ENCODE measurements around the gene NOXO1. TPM values are rescaled to one million over a fixed set of nuclear protein-coding genes. Genes with fewer than 3 reads are reported as not detected.

The NOXO1 gene
- total RNA-seq, 3 donors from 2014 or later (not counting 1 experiment from before 2014, with no cell fraction given) = not detected

DNA sequence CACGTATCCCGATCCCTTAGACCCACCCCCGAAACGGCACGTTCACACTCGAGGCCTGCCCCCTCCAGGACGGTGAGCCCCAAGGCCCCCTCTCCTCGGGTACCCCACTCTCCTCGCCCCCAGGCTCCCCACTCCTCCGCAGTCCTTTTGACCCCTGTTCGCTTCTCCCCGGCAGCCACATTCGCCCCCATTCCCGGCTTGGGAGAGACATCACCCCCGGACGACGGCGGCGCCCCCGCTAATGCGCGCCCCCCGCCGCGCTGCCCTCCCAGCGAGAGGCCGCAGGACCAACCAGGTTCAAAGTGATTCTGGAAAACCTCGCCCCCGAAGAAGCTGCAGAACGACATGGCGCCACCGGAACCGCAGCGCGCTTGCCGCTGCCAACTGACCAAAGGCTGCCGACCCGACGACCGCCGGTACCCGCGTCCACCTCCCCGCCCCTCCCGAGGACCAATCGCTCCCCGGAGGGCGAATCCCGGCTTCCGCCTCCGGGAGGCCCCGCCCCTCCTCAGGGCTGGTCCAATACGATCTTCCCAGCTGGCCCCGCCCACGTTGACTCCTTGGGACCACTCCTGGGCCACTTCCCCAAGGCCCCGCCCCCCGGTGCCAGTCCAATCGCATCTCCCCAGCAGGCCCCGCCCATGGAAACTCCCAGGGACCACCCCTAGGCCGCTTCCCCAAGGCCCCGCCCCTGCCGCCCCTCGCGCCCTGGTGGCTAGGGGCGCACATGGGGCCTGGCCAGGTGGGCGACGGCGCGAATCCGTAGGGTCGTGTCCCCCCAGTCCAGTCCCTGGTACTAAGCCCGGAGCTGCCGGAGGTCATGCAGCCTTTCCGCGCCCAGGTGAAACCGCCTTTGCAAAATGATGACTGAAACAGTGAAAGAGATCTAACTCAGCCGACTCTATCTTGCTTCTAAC is 38.2 kb downstream of the NOXO1 start, which contains the start of gene MSRB1:
MSRB1 (minus strand) TSS at position 390 of the 917 bp plus-strand sequence; CDS start at position 347, 43 bp downstream.
- TF ChIP-seq CTCF (IDR thresholded peaks at IDR 0.05) = no peak
- no peaks in the 10 kb centered on the region for H3K27me3 Mint-ChIP-seq (ENCODE audit: low read depth in 2 of 2)
- Histone ChIP-seq H3K36me3 (ENCODE audit: control insufficient read depth, insufficient read depth, low read length) (peaks cover 14% of the 10 kb centered on the region), H3K4me3 (ENCODE audit: low read length) (peak within 1 kb of the TSS; percentile 74), H3K27ac (ENCODE audit: low read length) (peak within 1 kb of the TSS; percentile 55), H3K27me3 (ENCODE audit: control insufficient read depth, insufficient read depth, low read length) (no peaks in the 10 kb centered on the region), H3K9me3 (ENCODE audit: control insufficient read depth, insufficient read depth, low read length) (no peaks in the 10 kb centered on the region), H3K4me1 (ENCODE audit: control insufficient read depth, insufficient read depth, low read length) (peaks cover 27% of the 10 kb centered on the region)
- ATAC-seq (peak; percentile 98 to 99 (median 98)), DNase-seq (peak; percentile 98 to 100)
- intact Hi-C loops (cut with micrococcal nuclease) = no loop called here
- H3K4me1 Mint-ChIP-seq = peaks cover 6 to 24% of the 10 kb centered on the region in 2 donors
- H3K27ac Mint-ChIP-seq = peak within 1 kb of the TSS; percentile 74 to 91
- H3K36me3 Mint-ChIP-seq = no peaks in the 10 kb centered on the region
- no peaks in the 10 kb centered on the region for H3K9me3 Mint-ChIP-seq
- peak within 1 kb of the TSS; percentile 90 for H3K4me3 Mint-ChIP-seq
- WGBS (ENCODE audit: insufficient coverage) = 1% methylated on average over 74 of the region's 77 CpGs

DNA sequence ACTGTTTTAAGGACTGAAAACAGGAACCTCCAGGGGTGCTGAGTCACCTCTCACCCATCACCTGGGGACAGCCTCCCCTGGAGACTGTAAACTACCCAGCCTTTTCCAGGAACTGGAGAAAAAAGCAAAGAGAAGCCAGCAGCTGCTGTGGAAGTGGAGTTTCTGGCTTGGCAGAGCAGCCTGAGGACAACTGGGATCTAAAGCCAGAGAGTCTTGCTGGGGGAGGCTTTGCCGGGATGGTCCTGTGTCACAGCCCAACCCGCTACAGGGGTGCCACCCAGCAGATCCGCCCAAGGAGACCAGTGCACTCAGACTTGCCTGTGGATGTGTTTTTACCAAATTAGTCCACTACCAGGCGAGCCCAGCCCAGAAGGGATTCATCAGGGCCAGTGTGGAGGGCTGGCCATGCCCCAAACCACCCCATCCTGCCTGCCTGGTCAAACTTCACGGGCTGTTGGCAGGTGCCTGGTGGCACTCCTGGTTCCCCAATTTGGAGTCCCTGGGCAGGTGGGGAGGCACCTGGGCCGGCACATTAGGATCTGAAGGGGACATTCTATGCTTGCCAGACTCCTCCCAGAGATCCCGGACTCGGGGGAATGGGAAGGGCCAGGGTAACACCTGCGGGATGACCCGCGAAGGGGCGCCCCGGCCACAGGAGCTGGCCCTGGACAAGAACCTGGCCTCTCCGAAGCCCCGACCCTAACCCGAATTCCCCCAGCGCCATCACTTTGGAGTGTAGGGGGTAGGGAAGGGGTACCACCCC is 39.0 kb downstream of the NOXO1 start:
- Histone ChIP-seq H3K9me3 (ENCODE audit: control insufficient read depth, insufficient read depth, low read length) (no peaks in the 10 kb centered on the region), H3K36me3 (ENCODE audit: control insufficient read depth, insufficient read depth, low read length) (peaks cover 15% of the 10 kb centered on the region), H3K27ac (ENCODE audit: low read length) (no peak overlapping the region), H3K4me1 (ENCODE audit: control insufficient read depth, insufficient read depth, low read length) (peaks cover 32% of the 10 kb centered on the region), H3K4me3 (ENCODE audit: low read length) (peak overlapping the region; percentile 74), H3K27me3 (ENCODE audit: control insufficient read depth, insufficient read depth, low read length) (no peaks in the 10 kb centered on the region)
- Mint-ChIP-seq H3K27me3 (ENCODE audit: low read depth in 2 of 2) (no peaks in the 10 kb centered on the region), H3K4me3 (peak overlapping the region; percentile 90), H3K36me3 (no peaks in the 10 kb centered on the region), H3K4me1 (peaks cover 6 to 24% of the 10 kb centered on the region in 2 donors), H3K27ac (peak overlapping the region; percentile 74 to 91), H3K9me3 (no peaks in the 10 kb centered on the region)
- intact Hi-C loops (cut with micrococcal nuclease) = no loop called here
- TF ChIP-seq CTCF (IDR thresholded peaks at IDR 0.05) = no peak
- ATAC-seq = no peak
- 17% methylated on average over 12 of the region's 17 CpGs for WGBS (ENCODE audit: insufficient coverage)
- DNase-seq = no peak

DNA sequence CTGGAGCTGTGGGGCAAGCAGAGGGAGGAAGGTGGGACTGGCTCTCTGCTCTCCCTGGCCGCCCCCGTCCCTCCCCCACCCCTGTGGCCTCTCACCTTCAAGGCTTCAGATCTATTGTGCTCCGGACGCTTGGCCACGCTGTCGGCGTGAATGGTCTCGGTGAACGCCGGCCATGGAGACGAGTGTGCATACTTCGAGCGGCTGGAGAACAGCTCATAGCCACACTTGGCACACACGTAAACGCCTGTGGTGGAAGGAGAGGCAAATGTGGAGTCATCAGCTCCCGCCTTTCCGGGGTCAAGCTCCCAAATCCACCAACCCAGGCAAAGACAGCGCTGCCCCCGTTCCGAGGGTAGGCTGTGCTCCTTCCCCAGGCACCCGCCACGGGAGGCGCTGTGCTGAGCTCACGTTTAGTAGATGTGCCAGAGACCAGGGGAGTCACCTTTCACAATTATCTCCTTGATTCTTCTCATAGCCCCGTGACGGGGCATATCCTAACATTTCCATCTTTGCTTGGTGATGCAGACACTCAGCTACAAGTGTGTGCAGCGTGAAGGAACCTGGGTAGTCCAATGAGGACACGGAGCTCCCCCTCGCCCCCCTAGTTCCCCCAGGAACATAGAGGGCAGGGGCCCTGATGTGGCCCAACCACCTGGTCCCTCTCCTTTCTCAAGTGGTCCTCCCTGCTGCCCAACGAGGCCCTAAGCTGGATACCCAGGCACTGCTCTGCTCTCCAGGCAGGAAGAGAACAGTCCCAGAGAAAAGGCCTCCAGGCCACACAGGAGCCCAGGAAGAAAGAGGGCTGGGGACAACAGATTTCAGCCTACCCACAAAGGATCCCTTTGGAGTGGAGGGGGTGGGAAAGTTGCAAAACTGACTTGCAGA is 39.9 kb downstream of the NOXO1 start:
- Histone ChIP-seq H3K27me3 (ENCODE audit: control insufficient read depth, insufficient read depth, low read length) (no peaks in the 10 kb centered on the region), H3K9me3 (ENCODE audit: control insufficient read depth, insufficient read depth, low read length) (no peaks in the 10 kb centered on the region), H3K4me3 (ENCODE audit: low read length) (no peak overlapping the region), H3K4me1 (ENCODE audit: control insufficient read depth, insufficient read depth, low read length) (peaks cover 32% of the 10 kb centered on the region), H3K27ac (ENCODE audit: low read length) (no peak overlapping the region), H3K36me3 (ENCODE audit: control insufficient read depth, insufficient read depth, low read length) (peaks cover 15% of the 10 kb centered on the region)
- peak overlapping the region; percentile 90 for H3K4me3 Mint-ChIP-seq
- H3K36me3 Mint-ChIP-seq = no peaks in the 10 kb centered on the region
- no peaks in the 10 kb centered on the region for H3K27me3 Mint-ChIP-seq (ENCODE audit: low read depth in 2 of 2)
- intact Hi-C loops (cut with micrococcal nuclease) = no loop called here
- DNase-seq = no peak
- TF ChIP-seq CTCF (IDR thresholded peaks at IDR 0.05) = no peak
- ATAC-seq = no peak
- H3K9me3 Mint-ChIP-seq = no peaks in the 10 kb centered on the region
- no peak overlapping the region for H3K27ac Mint-ChIP-seq
- peaks cover 6 to 24% of the 10 kb centered on the region in 2 donors for H3K4me1 Mint-ChIP-seq
- WGBS (ENCODE audit: insufficient coverage) = 94% methylated on average over 30 of the region's 30 CpGs

Measured in natural killer cell (primary cell).